Left colon (tissue), 2 donors: ENCODE data around the gene RNASE8. TPM values are rescaled to one million over a fixed set of nuclear protein-coding genes. Genes with fewer than 3 reads are reported as not detected.

ENCODE experiments used
- ATAC-seq: fragments of 200-7000 bp; cut with Tn5 transposase; one replicate; pipeline ENCODE4 v1.9.1; 2020; ENCODE audit warnings: mild to moderate bottlenecking, moderate library complexity
- DNase-seq, 2 donors: peaks; one replicate each; pipeline ENCODE4 v3.0.0-alpha.2; 2020
- intact Hi-C, 2 donors: fragments of 100-400 bp; cut with DNase I in 1 of 2; cut with micrococcal nuclease in 1 of 2; formaldehyde crosslinking; loops; one replicate each; pipeline versions ENCODE4 v1.11.2 to v1.14.0; 2022; cut with DNase I, micrococcal nuclease
- total RNA-seq, 2 donors: library from RNA; stranded (reverse); fragmentation: NEBNext Ultra II Directional; extraction: Animal tissue kit (Norgen Biotek cat#: 25700); gene quantifications; one replicate each; pipeline ENCODE4 v1.2.1, GENCODE V29; 2021
- donor health status: DM: no; HTN: no; CAD: no.
- donor health status: DM: yes; HTN: yes; CAD: no.

The RNASE8 gene
- total RNA-seq, 2 donors from 2014 or later, result not detected

GRCh38 chr14:21081521-21082142 is 24.0 kb downstream of the RNASE8 start:
- no peak for DNase-seq
- no peak for ATAC-seq
- intact Hi-C loops, result no loop called here

- ATAC-seq (no peak), DNase-seq (no peak)
- intact Hi-C loops, result no loop called here
These were observed 26.1 kb downstream of the RNASE8 start for GRCh38 chr14:21083565-21084325.

- intact Hi-C loops, result no loop called here
- DNase-seq, result no peak
- ATAC-seq, result no peak
These were observed 26.8 kb downstream of the RNASE8 start for GRCh38 chr14:21084396-21084795.

- no peak for DNase-seq
- peak; percentile 11 for ATAC-seq
- intact Hi-C loops, result no loop called here
These were observed 27.6 kb downstream of the RNASE8 start for GRCh38 chr14:21084998-21085853.

GRCh38 chr14:21086908-21087293 is 29.3 kb downstream of the RNASE8 start:
- no peak for DNase-seq
- ATAC-seq, result no peak
- intact Hi-C loops, result no loop called here

- DNase-seq (no peak), ATAC-seq (no peak)
- intact Hi-C loops, result no loop called here
These were observed 29.9 kb downstream of the RNASE8 start for GRCh38 chr14:21087294-21088091.

- ATAC-seq (no peak), DNase-seq (no peak)
- intact Hi-C loops, result no loop called here
These were observed 31.1 kb downstream of the RNASE8 start for GRCh38 chr14:21088687-21089086.

GRCh38 chr14:21089271-21089670 is 31.6 kb downstream of the RNASE8 start:
- ATAC-seq (peak; percentile 58), DNase-seq (no peak)
- intact Hi-C loops, result no loop called here

GRCh38 chr14:21089877-21090193 is 32.2 kb downstream of the RNASE8 start:
- no peak for DNase-seq
- ATAC-seq, result no peak
- intact Hi-C loops, result loop anchor here in 1 of 2 donors (10.0 kb wide), 1 partner anchor 75 kb away; no protein-coding TSS in a partner anchor

GRCh38 chr14:21090194-21090939 is 32.7 kb downstream of the RNASE8 start:
- DNase-seq (peak; percentile 39 to 61), ATAC-seq (peak; percentile 30)
- intact Hi-C loops, result loop anchor here in 1 of 2 donors (10.0 kb wide), 1 partner anchor 76 kb away; no protein-coding TSS in a partner anchor

- DNase-seq (no peak), ATAC-seq (no peak)
- intact Hi-C loops, result loop anchor here in 1 of 2 donors (10.0 kb wide), 1 partner anchor 76 kb away; no protein-coding TSS in a partner anchor
These were observed 33.5 kb downstream of the RNASE8 start for GRCh38 chr14:21090940-21091663.

- DNase-seq (no peak), ATAC-seq (peak; percentile 1)
- intact Hi-C loops, result loop anchor here in 1 of 2 donors (10.0 kb wide), 1 partner anchor 77 kb away; no protein-coding TSS in a partner anchor
These were observed 34.2 kb downstream of the RNASE8 start for GRCh38 chr14:21091821-21092272.

- intact Hi-C loops, result loop anchor here in 1 of 2 donors (10.0 kb wide), 1 partner anchor 78 kb away; no protein-coding TSS in a partner anchor
- ATAC-seq, result peak; percentile 68
- peak; percentile 76 to 93 for DNase-seq
These were observed 34.8 kb downstream of the RNASE8 start for GRCh38 chr14:21092273-21093011.

- DNase-seq (no peak), ATAC-seq (no peak)
- intact Hi-C loops, result loop anchor here in 1 of 2 donors (10.0 kb wide), 1 partner anchor 78 kb away; no protein-coding TSS in a partner anchor
These were observed 35.4 kb downstream of the RNASE8 start for GRCh38 chr14:21093018-21093417.

GRCh38 chr14:21093769-21094681 is 36.4 kb downstream of the RNASE8 start:
- intact Hi-C loops, result loop anchor here in 1 of 2 donors (10.0 kb wide), 1 partner anchor 79 kb away; no protein-coding TSS in a partner anchor
- ATAC-seq, result no peak
- no peak for DNase-seq
